IMR-90 (cell line): ENCODE results near the gene ZNF701. TPM values are rescaled to one million over a fixed set of nuclear protein-coding genes. Genes with fewer than 3 reads are reported as not detected.
"Not testable (repeated sequence)": the region's sequence is repeated elsewhere in the genome, so short reads cannot be mapped to it uniquely, and the experiment has no call there.

Source experiments
- ATAC-seq: fragments of 200-7000 bp; cut with Tn5 transposase; 2 replicates; pipeline ENCODE4 v1.9.1; 2020; ENCODE audit warnings: low read depth, mild to moderate bottlenecking, moderate library complexity
- BruUV-seq: library from RNA; stranded (reverse); fragments of 400-500 nt; replicated peaks from 2 replicates; lab custom pipeline; 2021; lab: Mats Ljungman, UMichigan
- CTCF ChIA-PET: fragments of 300-600 bp; formaldehyde crosslinking; extraction: SDS; loops from one replicate; lab custom pipeline; 2021; ENCODE audit warnings: antibody characterized with exemption; lab: Yijun Ruan, JAX
- POLR2A ChIA-PET: fragments of 300-600 bp; sonication (Branson Sonifier 250); formaldehyde crosslinking; loops from one replicate; lab custom pipeline; 2022; ENCODE audit warnings: antibody characterized with exemption; ENCODE audit not compliant: unreplicated experiment; lab: Charles Lee
- DNase-seq: peaks from one replicate; pipeline ENCODE4 v3.0.0; 2013
- H2AFZ ChIP-seq: replicated peaks from 2 replicates; pipeline ENCODE3; 2013; ENCODE audit warnings: low read length, mild to moderate bottlenecking; ENCODE audit not compliant: poor library complexity
- H2AK5ac ChIP-seq: 2 replicates; pipeline ENCODE4 v1.6.1; 2013; ENCODE audit warnings: low read depth, low read length, inconsistent platforms
- H2AK9ac ChIP-seq: replicated peaks from 2 replicates; pipeline ENCODE3; 2013; ENCODE audit warnings: mild to moderate bottlenecking, low read depth, low read length, moderate library complexity; ENCODE audit not compliant: poor library complexity
- H2BK120ac ChIP-seq: 2 replicates; pipeline ENCODE4 v1.6.1; 2013; ENCODE audit warnings: low read depth, low read length, inconsistent platforms
- H2BK15ac ChIP-seq: 3 replicates; pipeline ENCODE4 v1.6.1; 2013; ENCODE audit warnings: low read depth, low read length, inconsistent platforms
- H2BK20ac ChIP-seq: 2 replicates; pipeline ENCODE4 v1.6.1; 2013; ENCODE audit warnings: low read depth, mild to moderate bottlenecking, inconsistent platforms, low read length, moderate library complexity
- H2BK5ac ChIP-seq: 2 replicates; pipeline ENCODE4 v1.6.1; 2013; ENCODE audit warnings: mild to moderate bottlenecking, low read depth, low read length, inconsistent platforms; ENCODE audit not compliant: poor library complexity, severe bottlenecking
- H3K14ac ChIP-seq: replicated peaks from 2 replicates; pipeline ENCODE4 v1.6.1; 2013; ENCODE audit warnings: low read depth, low read length, inconsistent platforms
- H3K18ac ChIP-seq: 2 replicates; pipeline ENCODE4 v1.6.1; 2013; ENCODE audit warnings: low read depth, low read length, control low read depth
- H3K23ac ChIP-seq: 2 replicates; pipeline ENCODE4 v1.6.1; 2013; ENCODE audit warnings: low read depth, low read length, inconsistent platforms
- H3K27ac ChIP-seq: 2 replicates; pipeline ENCODE4 v1.5.1; 2013; ENCODE audit warnings: mild to moderate bottlenecking, control low read depth, low read length; ENCODE audit not compliant: insufficient read depth
- H3K27me3 ChIP-seq: 2 replicates; pipeline ENCODE4 v1.6.1; 2013; ENCODE audit warnings: low read length; ENCODE audit not compliant: control insufficient read depth, insufficient read depth
- H3K36me3 ChIP-seq: 2 replicates; pipeline ENCODE4 v1.6.1; 2013; ENCODE audit warnings: low read length, mixed read lengths; ENCODE audit not compliant: control insufficient read depth, insufficient read depth
- H3K4ac ChIP-seq: 2 replicates; pipeline ENCODE4 v1.6.1; 2013; ENCODE audit warnings: low read depth, low read length, inconsistent platforms
- H3K4me1 ChIP-seq: 2 replicates; pipeline ENCODE4 v1.6.1; 2013; ENCODE audit warnings: low read length, mixed read lengths; ENCODE audit not compliant: control insufficient read depth, insufficient read depth
- H3K4me2 ChIP-seq: 2 replicates; pipeline ENCODE4 v1.6.1; 2013; ENCODE audit warnings: low read depth, mild to moderate bottlenecking, control low read depth, low read length, moderate library complexity
- H3K4me3 ChIP-seq: 2 replicates; pipeline ENCODE4 v1.5.1; 2013; ENCODE audit warnings: low read depth, mild to moderate bottlenecking, control low read depth, low read length, moderate library complexity; ENCODE audit not compliant: insufficient read depth
- H3K56ac ChIP-seq: 2 replicates; pipeline ENCODE4 v1.6.1; 2013; ENCODE audit warnings: low read length, inconsistent platforms; ENCODE audit not compliant: insufficient read depth; ENCODE audit errors: extremely low read depth
- H3K79me1 ChIP-seq, 2 experiments: 2 replicates each; pipeline ENCODE4 v1.6.1; 2013; ENCODE audit warnings: low read length in 2 of 2, inconsistent platforms in 1 of 2, low read depth in 1 of 2
- H3K9ac ChIP-seq: 2 replicates; pipeline ENCODE4 v1.6.1; 2013; ENCODE audit warnings: low read depth, low read length, control low read depth
- H3K9me1 ChIP-seq: 2 replicates; pipeline ENCODE4 v1.6.1; 2013; ENCODE audit warnings: low read length, inconsistent platforms; ENCODE audit not compliant: insufficient read depth
- H3K9me3 ChIP-seq: 2 replicates; pipeline ENCODE4 v1.6.1; 2013; ENCODE audit warnings: low read length; ENCODE audit not compliant: control insufficient read depth, insufficient read depth
- H4K20me1 ChIP-seq: 2 replicates; pipeline ENCODE4 v1.6.1; 2013; ENCODE audit warnings: low read length, inconsistent platforms; ENCODE audit not compliant: insufficient read depth
- H4K5ac ChIP-seq: 2 replicates; pipeline ENCODE4 v1.6.1; 2013; ENCODE audit warnings: mild to moderate bottlenecking, low read depth, low read length, control low read depth
- H4K8ac ChIP-seq, 2 experiments: 2 replicates each; pipeline ENCODE4 v1.6.1; 2013; ENCODE audit warnings: low read depth in 2 of 2, low read length in 2 of 2, control low read depth in 1 of 2, inconsistent platforms in 1 of 2
- H4K91ac ChIP-seq: 2 replicates; pipeline ENCODE4 v1.6.1; 2013; ENCODE audit warnings: low read depth, low read length, inconsistent platforms; ENCODE audit not compliant: insufficient read depth
- BHLHE40 ChIP-seq: fragments of 150-350 bp; IDR thresholded peaks from 2 replicates; pipeline ENCODE4 v1.6.1; 2016; ENCODE audit warnings: mild to moderate bottlenecking, low read depth, low read length
- MAFK ChIP-seq: IDR thresholded peaks from 2 replicates; pipeline ENCODE4 v1.6.1; 2012; ENCODE audit warnings: low read depth, low read length, improper control_type of control experiment
- MAZ ChIP-seq: IDR thresholded peaks from 2 replicates; pipeline ENCODE4 v1.6.1; 2012; ENCODE audit warnings: low read depth, mild to moderate bottlenecking, low read length, improper control_type of control experiment, moderate library complexity, borderline replicate concordance
- NFE2L2 ChIP-seq: fragments of 150-350 bp; IDR thresholded peaks from 2 replicates; pipeline ENCODE4 v1.6.1; 2016; ENCODE audit warnings: low read depth, mild to moderate bottlenecking, low read length
- RAD21 ChIP-seq: IDR thresholded peaks from 2 replicates; pipeline ENCODE4 v1.6.1; 2012; ENCODE audit warnings: low read length, improper control_type of control experiment
- RCOR1 ChIP-seq: IDR thresholded peaks from 2 replicates; pipeline ENCODE4 v1.6.1; 2012; ENCODE audit warnings: mild to moderate bottlenecking, low read length, improper control_type of control experiment; ENCODE audit not compliant: insufficient replicate concordance
- WGBS, 2 experiments: methylation state at CpG; one replicate each; pipeline versions ENCODE4 v1.1.5 to v1.1.7; 2013; ENCODE audit warnings: missing lambda C conversion rate in 2 of 2; ENCODE audit not compliant: insufficient read length in 1 of 2; ENCODE audit errors: extremely low coverage in 2 of 2; 5-methylcytosine and 5-hydroxymethylcytosine counted together
- dilution Hi-C: fragments of 300-500 bp; cut with HindIII; formaldehyde crosslinking; loops from one replicate; pipeline ENCODE4 v1.14.3; 2018; ENCODE audit warnings: low sequenced_read_pairs; ENCODE audit not compliant: unreplicated experiment
- in situ Hi-C: fragments of 300-500 bp; cut with MboI; formaldehyde crosslinking; loops from 3 replicates; pipeline ENCODE4 v1.14.3; 2019; ENCODE audit warnings: low sequenced_read_pairs, inconsistent platforms, mixed read lengths
- intact Hi-C: fragments of 100-400 bp; cut with micrococcal nuclease; formaldehyde crosslinking; loops from 2 replicates; pipeline ENCODE4 v1.10.0; 2022
- polyA plus RNA-seq, 3 experiments: library from polyadenylated mRNA; depleted of rRNA; stranded (reverse); fragments of >200 nt; gene quantifications; 2 replicates each; pipeline ENCODE4 v1.2.3, GENCODE V29; 2012; ENCODE audit warnings: low replicate concordance in 1 of 3
- total RNA-seq: library from RNA; depleted of rRNA; stranded (reverse); fragments of >200 nt; gene quantifications from 2 replicates; pipeline ENCODE4 v1.2.3, GENCODE V29; 2012

ZNF701 gene
- total and polyA plus RNA-seq, 2 of the 4 experiments (the other 2 are of a cell fraction) = 3.8 to 12.2 TPM

GRCh38 chr19:52567921-52568320, 2.2 kb upstream of the ZNF701 start:
- H3K36me3 ChIP-seq = peaks cover 15% of the 10 kb centered on the region
- TF ChIP-seq RCOR1 = no peak
- no peak for TF ChIP-seq RAD21
- no peak for TF ChIP-seq BHLHE40
- no peak for TF ChIP-seq NFE2L2
- no peak for TF ChIP-seq MAFK
- no peak for TF ChIP-seq MAZ
- no peak overlapping the region for H2AFZ ChIP-seq
- H4K20me1 ChIP-seq = no peaks in the 10 kb centered on the region
- no peak overlapping the region for H2AK5ac ChIP-seq
- no peak overlapping the region for H2BK120ac ChIP-seq
- H3K79me1 ChIP-seq = peaks cover 13 to 23% of the 10 kb centered on the region in 2 experiments
- H3K27ac ChIP-seq = no peak overlapping the region
- H2BK5ac ChIP-seq = no peak overlapping the region
- no peaks in the 10 kb centered on the region for H3K4me1 ChIP-seq
- no peak overlapping the region for H4K5ac ChIP-seq
- no peak overlapping the region for H2BK20ac ChIP-seq
- H3K56ac ChIP-seq = no peak overlapping the region
- ATAC-seq = no peak
- no peak overlapping the region for H3K4ac ChIP-seq
- no peak for DNase-seq
- in situ Hi-C loops = no loop called here
- H3K23ac ChIP-seq = no peak overlapping the region
- no peak overlapping the region for H3K14ac ChIP-seq
- no peaks in the 10 kb centered on the region for H3K9me1 ChIP-seq
- intact Hi-C loops = no loop called here
- H3K27me3 ChIP-seq = no peaks in the 10 kb centered on the region
- CTCF ChIA-PET = no interaction called here
- dilution Hi-C loops = no loop called here
- no peak overlapping the region for H3K9ac ChIP-seq
- no peak overlapping the region for H4K8ac ChIP-seq
- no peak overlapping the region for H3K18ac ChIP-seq
- H2BK15ac ChIP-seq = no peak overlapping the region
- POLR2A ChIA-PET = no interaction called here
- BruUV-seq = no TSS peak
- 100% methylated on average over 6 of the region's 14 CpGs; no CpG with 5 or more reads in 1 of the 2 experiments for WGBS, 2 experiments
- no peak overlapping the region for H4K91ac ChIP-seq
- H2AK9ac ChIP-seq = no peak overlapping the region
- no peak overlapping the region for H3K4me2 ChIP-seq
- H3K4me3 ChIP-seq = no peak overlapping the region
- H3K9me3 ChIP-seq = peaks cover 19% of the 10 kb centered on the region

GRCh38 chr19:52569638-52569999, 468 bp upstream of the ZNF701 start:
- not testable (repeated sequence) for BruUV-seq

More at GRCh38 chr19:52569638-52569999, 468 bp upstream of the ZNF701 start:
- H3K4me2 ChIP-seq = peak overlapping the region; percentile 81
- H3K9me3 ChIP-seq, H3K27me3 ChIP-seq, in situ Hi-C loops, CTCF ChIA-PET, H4K20me1 ChIP-seq, H3K18ac ChIP-seq, POLR2A ChIA-PET, H3K9me1 ChIP-seq, intact Hi-C loops, H4K5ac ChIP-seq, H3K4me1 ChIP-seq, H2AK5ac ChIP-seq, H2BK20ac ChIP-seq, H4K91ac ChIP-seq, dilution Hi-C loops, H3K14ac ChIP-seq, DNase-seq, H2AK9ac ChIP-seq, H2BK15ac ChIP-seq, H2BK120ac ChIP-seq: not testable (repeated sequence)
- H3K36me3 ChIP-seq = peaks cover 17% of the 10 kb centered on the region
- H3K4me3 ChIP-seq = peak overlapping the region; percentile 78
- peak overlapping the region; percentile 42; the same call in 1 of the 2 replicates for H3K56ac ChIP-seq
- H4K8ac ChIP-seq = peak overlapping the region; percentile 35 to 81; a peak in 2 of 4 replicates
- no CpG with 5 or more reads among the region's 13 CpGs for WGBS, 2 experiments
- peak overlapping the region; percentile 30 for H3K27ac ChIP-seq
- H3K23ac ChIP-seq = peak overlapping the region; percentile 67; the same call in 1 of the 2 replicates
- peak; percentile 44 for ATAC-seq
- H3K79me1 ChIP-seq = peaks cover 17 to 24% of the 10 kb centered on the region in 2 experiments
- 0 out of 2 replicates have a peak overlapping the region, but pooled peaks have one; percentile 55 for H3K9ac ChIP-seq
- H3K4ac ChIP-seq = peak overlapping the region; percentile 11; the same call in 1 of the 2 replicates
- peak overlapping the region; percentile 91 for H2AFZ ChIP-seq
- peak overlapping the region; percentile 76 for H2BK5ac ChIP-seq
